ENCODE measurements around the gene DIPK1B.

DNA sequence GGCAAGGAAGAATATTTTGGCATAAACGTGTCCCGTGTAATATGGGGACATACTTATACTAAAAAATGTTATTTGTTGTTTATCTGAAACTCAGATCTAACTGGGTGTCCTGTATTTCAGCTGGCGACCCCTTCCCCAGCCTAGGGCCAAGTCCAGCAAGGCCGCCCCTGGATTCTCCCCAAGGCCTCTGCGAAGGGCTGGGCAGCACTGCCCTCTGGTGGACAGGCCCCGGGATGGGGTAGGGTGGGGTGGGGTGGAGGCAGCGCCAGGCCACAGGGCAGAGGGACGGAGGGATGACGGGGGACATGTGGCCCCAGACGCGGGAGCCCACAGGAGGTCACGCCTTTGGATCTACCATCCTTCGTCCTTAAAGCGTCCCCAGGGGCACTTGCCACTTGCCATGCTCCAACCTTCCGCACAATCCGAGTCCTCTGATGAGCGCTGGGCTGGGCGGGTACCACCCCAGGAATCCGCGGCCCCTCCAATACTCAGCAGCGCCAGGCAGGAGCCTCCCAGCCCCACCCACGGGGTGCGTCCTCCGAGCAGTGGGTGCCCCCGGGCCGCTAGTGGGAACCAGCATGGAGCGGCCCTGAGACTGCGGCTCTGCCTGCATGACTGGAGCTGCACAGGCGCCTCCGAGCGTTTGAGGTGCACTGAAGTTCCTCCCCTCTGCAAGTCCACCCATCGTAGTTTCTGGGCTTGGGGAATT lies 18.1 kb upstream of the DIPK1B start:
- no peak for TF ChIP-seq YY1 (IDR thresholded peaks at IDR 0.05; ENCODE audit: insufficient read depth, insufficient read length)
- TF ChIP-seq ZNF274 (IDR thresholded peaks at IDR 0.05; ENCODE audit: low read depth, low read length), result no peak
